ENCODE measurements around the gene NAV2.

The NAV2 gene

DNA sequence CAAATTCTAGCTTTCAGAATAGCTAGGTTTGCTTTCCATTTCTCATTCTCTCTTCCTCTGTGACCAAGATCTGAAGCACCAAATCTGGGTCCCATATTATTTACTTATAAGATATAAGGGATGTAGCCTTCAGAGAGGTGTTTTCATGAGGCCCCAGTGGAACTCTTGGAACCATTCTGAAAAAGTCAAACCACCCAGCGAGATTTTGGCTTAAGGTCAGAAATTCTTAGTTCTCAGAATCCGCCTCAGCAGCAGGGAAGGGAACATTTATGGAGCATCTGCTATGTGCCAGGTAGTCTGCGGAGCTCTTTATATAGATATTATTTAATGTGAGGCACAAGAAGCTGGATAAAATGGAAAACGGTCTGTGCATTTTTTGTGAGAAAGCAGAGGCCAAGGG, 6.3 kb downstream of the NAV2 start:
- H3K9me3 ChIP-seq (ENCODE audit: control insufficient read depth, insufficient read depth, low read length): no peaks in the 10 kb centered on the region
- H3K27me3 ChIP-seq (ENCODE audit: control insufficient read depth, insufficient read depth, low read length): peaks cover 11% of the 10 kb centered on the region
- no peak overlapping the region for H3K4me3 ChIP-seq (ENCODE audit: low read length)
- no peak overlapping the region for H3K27ac ChIP-seq (ENCODE audit: low read length)
- WGBS (ENCODE audit: insufficient coverage, insufficient read length): no CpG with 5 or more reads among the region's 4 CpGs
- peaks cover 3% of the 10 kb centered on the region; the same call in 1 of the 2 replicates for H3K4me1 ChIP-seq (ENCODE audit: control insufficient read depth, insufficient read depth, low read length)
- no peak for DNase-seq (ENCODE audit: low read depth, low spot score)
- no peaks in the 10 kb centered on the region for H3K36me3 ChIP-seq (ENCODE audit: control insufficient read depth, insufficient read depth, low read length)

DNA sequence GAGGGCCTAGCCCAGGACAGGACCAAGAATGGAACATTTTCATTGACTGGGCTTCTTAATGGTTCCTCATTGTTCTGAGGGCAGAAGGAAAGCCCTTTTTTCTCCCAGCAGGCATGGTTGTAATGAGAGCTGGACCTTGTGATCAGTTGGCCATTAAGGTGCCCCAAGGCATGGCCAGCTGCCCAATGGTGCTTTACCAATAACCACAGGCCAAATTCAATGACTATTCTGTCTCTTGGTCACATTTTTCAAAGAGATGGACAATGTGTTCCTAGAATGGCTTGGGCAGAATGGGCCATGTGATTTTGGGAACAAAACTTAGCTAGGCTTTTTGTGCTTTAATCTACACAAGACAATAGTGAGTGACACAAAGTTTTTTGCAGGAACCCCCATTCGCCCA, 7.3 kb downstream of the NAV2 start:
- peaks cover under 1% of the 10 kb centered on the region; the same call in 1 of the 2 replicates for H3K27me3 ChIP-seq (ENCODE audit: control insufficient read depth, insufficient read depth, low read length)
- no peak overlapping the region for H3K27ac ChIP-seq (ENCODE audit: low read length)
- H3K4me3 ChIP-seq (ENCODE audit: low read length): no peak overlapping the region
- no CpG with 5 or more reads among the region's 1 CpG for WGBS (ENCODE audit: insufficient coverage, insufficient read length)
- DNase-seq (ENCODE audit: low read depth, low spot score): no peak
- H3K9me3 ChIP-seq (ENCODE audit: control insufficient read depth, insufficient read depth, low read length): no peaks in the 10 kb centered on the region
- no peaks in the 10 kb centered on the region for H3K36me3 ChIP-seq (ENCODE audit: control insufficient read depth, insufficient read depth, low read length)
- no peaks in the 10 kb centered on the region for H3K4me1 ChIP-seq (ENCODE audit: control insufficient read depth, insufficient read depth, low read length)

DNA sequence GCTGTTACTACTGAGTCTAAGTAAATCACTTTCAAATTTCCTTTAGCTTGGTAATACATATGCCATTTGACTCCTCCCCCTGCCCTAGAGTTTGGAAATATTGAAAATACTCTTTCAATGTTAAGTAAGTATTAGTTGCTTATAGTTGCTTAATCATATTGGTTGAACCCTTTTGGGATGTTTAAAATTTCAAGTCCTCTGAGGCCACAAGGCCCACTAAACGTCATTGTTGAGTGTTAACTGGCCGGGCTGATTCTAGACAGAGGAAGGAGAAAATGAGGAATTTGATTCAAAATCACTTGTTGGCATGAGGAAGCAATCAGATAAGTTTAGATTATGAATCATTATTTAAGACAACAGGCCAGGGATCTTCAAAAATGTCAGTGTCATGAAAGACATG, 8.5 kb downstream of the NAV2 start:
- H3K27ac ChIP-seq (ENCODE audit: low read length): no peak overlapping the region
- H3K36me3 ChIP-seq (ENCODE audit: control insufficient read depth, insufficient read depth, low read length): no peaks in the 10 kb centered on the region
- no peak for DNase-seq (ENCODE audit: low read depth, low spot score)
- no CpG with 5 or more reads among the region's 2 CpGs for WGBS (ENCODE audit: insufficient coverage, insufficient read length)
- no peak overlapping the region for H3K4me3 ChIP-seq (ENCODE audit: low read length)
- H3K9me3 ChIP-seq (ENCODE audit: control insufficient read depth, insufficient read depth, low read length): no peaks in the 10 kb centered on the region
- H3K27me3 ChIP-seq (ENCODE audit: control insufficient read depth, insufficient read depth, low read length): no peaks in the 10 kb centered on the region
- H3K4me1 ChIP-seq (ENCODE audit: control insufficient read depth, insufficient read depth, low read length): no peaks in the 10 kb centered on the region

DNA sequence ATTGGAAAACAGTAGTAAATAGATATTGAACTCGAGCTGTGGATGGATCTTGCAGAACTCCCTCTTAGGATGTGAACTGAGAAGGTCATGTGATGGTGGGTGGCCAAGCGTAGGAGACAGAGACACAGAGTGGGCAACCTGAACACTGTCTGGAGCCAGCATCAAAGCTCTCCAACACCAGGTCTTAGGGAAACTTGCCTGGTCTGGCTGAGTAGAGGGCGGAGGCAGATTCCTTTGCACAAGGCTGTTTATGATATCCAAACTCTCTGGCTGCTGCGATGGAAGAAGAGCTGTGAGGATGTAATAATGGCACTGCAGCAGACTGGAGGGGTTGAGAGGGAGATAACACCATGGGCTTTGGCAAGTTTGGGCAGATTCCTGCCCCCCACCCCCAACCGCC, 10.1 kb downstream of the NAV2 start:
- no peaks in the 10 kb centered on the region for H3K36me3 ChIP-seq (ENCODE audit: control insufficient read depth, insufficient read depth, low read length)
- no peak overlapping the region for H3K27ac ChIP-seq (ENCODE audit: low read length)
- WGBS (ENCODE audit: insufficient coverage, insufficient read length): no CpG with 5 or more reads among the region's 5 CpGs
- H3K4me1 ChIP-seq (ENCODE audit: control insufficient read depth, insufficient read depth, low read length): no peaks in the 10 kb centered on the region
- no peak overlapping the region for H3K4me3 ChIP-seq (ENCODE audit: low read length)
- no peak for DNase-seq (ENCODE audit: low read depth, low spot score)
- H3K27me3 ChIP-seq (ENCODE audit: control insufficient read depth, insufficient read depth, low read length): no peaks in the 10 kb centered on the region
- no peaks in the 10 kb centered on the region for H3K9me3 ChIP-seq (ENCODE audit: control insufficient read depth, insufficient read depth, low read length)

DNA sequence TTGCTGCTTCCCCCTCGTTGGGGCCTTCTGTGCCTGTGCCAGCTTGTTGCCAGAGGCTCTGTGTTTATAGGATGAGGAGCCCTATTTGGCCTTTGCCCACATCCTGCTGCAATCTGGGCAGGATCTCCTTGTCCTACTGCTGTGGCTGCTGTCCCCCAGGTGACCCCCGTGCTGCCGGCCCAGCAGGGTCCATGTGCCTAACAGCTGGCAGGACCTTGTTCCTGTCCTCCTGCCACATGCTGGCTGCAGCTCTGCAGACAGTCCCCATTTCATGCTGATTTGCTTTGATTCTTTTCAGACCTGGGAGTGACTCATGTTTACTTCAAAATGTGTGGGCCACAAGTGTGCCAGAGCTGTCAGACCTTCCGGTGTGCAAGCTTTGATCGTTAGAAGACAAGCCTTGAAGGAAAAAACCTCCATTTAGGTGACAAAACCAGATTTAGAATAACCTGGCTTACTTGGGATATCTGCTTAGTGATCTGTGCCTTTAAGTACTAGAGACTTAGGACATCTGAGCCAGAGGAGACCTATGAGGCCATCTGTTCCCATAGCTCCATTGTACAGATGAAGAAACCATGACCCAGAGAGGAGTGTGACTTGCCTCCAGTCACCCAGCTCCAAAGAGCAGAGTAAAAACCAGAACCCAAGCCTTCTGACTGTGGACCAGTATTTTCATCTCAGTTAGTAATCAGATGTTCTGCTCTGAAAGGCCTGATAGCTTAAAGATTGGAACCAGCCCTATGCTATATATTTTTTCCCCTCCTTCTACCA, 11.1 kb downstream of the NAV2 start:
- H3K4me1 ChIP-seq (ENCODE audit: control insufficient read depth, insufficient read depth, low read length): no peaks in the 10 kb centered on the region
- no peak overlapping the region for H3K4me3 ChIP-seq (ENCODE audit: low read length)
- no peak overlapping the region for H3K27ac ChIP-seq (ENCODE audit: low read length)
- H3K36me3 ChIP-seq (ENCODE audit: control insufficient read depth, insufficient read depth, low read length): no peaks in the 10 kb centered on the region
- no peaks in the 10 kb centered on the region for H3K27me3 ChIP-seq (ENCODE audit: control insufficient read depth, insufficient read depth, low read length)
- no peak for DNase-seq (ENCODE audit: low read depth, low spot score)
- H3K9me3 ChIP-seq (ENCODE audit: control insufficient read depth, insufficient read depth, low read length): no peaks in the 10 kb centered on the region
- no CpG with 5 or more reads among the region's 5 CpGs for WGBS (ENCODE audit: insufficient coverage, insufficient read length)

DNA sequence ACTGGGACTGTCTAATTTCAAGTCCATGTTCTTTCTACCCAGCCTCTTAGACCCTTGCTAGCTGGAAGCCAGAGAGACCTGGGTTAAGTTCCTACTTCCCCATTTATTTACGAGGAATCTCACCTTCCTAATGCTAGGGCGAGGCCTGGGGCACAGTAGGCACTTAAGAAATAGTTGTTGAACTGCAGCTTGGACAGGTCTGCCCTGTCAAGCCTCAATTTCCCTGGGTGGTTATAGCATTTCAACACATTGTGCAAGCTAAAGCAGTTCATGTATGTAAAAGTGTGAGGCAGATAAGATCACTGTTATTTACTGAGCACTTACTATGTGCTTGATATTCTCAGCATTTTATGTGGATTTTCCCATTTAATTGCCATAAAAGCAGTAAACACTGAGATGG, 12.1 kb downstream of the NAV2 start:
- H3K27ac ChIP-seq (ENCODE audit: low read length): no peak overlapping the region
- WGBS (ENCODE audit: insufficient coverage, insufficient read length): no CpG with 5 or more reads among the region's 2 CpGs
- no peak for DNase-seq (ENCODE audit: low read depth, low spot score)
- H3K9me3 ChIP-seq (ENCODE audit: control insufficient read depth, insufficient read depth, low read length): no peaks in the 10 kb centered on the region
- H3K4me1 ChIP-seq (ENCODE audit: control insufficient read depth, insufficient read depth, low read length): no peaks in the 10 kb centered on the region
- H3K4me3 ChIP-seq (ENCODE audit: low read length): no peak overlapping the region
- no peaks in the 10 kb centered on the region for H3K27me3 ChIP-seq (ENCODE audit: control insufficient read depth, insufficient read depth, low read length)
- no peaks in the 10 kb centered on the region for H3K36me3 ChIP-seq (ENCODE audit: control insufficient read depth, insufficient read depth, low read length)

DNA sequence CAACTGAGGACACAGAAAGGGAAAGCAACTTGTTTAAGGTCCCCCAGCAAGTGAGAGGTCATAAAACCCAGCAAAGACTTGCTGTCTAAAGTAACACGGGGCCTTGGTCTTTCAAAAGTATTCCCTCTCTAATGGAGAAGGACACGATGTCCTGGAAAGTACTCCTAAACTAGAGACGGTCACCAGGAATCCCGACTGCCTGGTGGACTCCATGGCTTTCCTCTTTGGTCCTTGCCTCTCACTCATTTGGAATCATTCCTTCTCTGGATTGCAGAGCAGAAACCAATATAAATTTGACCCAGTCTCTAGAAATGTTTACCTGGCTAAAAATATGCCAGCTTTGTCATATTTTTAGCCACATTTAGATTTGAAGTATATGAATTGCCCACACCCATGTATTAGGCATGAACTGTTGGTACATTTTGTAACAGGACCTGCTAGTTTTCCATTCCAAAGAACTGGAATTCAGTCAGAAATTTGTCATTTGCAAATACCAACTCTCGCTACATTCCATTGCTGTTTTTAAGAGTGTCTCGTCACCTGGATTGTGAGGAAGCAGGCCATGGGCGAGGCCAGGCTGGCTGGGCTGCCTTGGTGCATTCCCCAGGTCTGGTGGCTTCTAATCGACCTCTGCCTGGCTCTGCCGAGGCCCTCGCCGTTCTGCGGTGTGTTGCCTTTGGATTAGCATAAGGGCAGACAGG, 12.9 kb downstream of the NAV2 start:
- no peaks in the 10 kb centered on the region for H3K36me3 ChIP-seq (ENCODE audit: control insufficient read depth, insufficient read depth, low read length)
- H3K9me3 ChIP-seq (ENCODE audit: control insufficient read depth, insufficient read depth, low read length): no peaks in the 10 kb centered on the region
- no CpG with 5 or more reads among the region's 12 CpGs for WGBS (ENCODE audit: insufficient coverage, insufficient read length)
- no peak overlapping the region for H3K27ac ChIP-seq (ENCODE audit: low read length)
- H3K4me1 ChIP-seq (ENCODE audit: control insufficient read depth, insufficient read depth, low read length): no peaks in the 10 kb centered on the region; the same call in 1 of the 2 replicates
- H3K27me3 ChIP-seq (ENCODE audit: control insufficient read depth, insufficient read depth, low read length): no peaks in the 10 kb centered on the region
- DNase-seq (ENCODE audit: low read depth, low spot score): no peak
- H3K4me3 ChIP-seq (ENCODE audit: low read length): no peak overlapping the region

DNA sequence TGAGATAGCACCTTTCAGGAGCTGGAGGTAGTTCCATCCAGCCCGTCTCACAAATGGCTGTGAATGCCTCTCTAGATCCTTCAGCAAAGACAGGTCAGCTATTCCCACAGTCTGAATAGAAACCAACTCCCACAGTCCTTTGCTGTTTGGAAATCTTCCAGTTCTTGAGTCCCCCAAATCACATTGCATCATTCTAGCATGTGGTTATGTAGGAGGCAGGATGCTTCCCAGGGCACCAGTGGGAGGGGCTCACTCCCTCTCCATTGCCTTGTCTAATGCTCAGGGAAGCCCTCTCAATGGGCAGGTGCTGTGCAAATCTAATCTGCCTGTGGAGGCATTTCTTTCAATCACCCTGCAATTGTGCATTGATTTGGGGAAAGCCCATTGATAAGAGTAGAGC, 14.6 kb downstream of the NAV2 start:
- Histone ChIP-seq H3K4me1 (ENCODE audit: control insufficient read depth, insufficient read depth, low read length) (no peaks in the 10 kb centered on the region; the same call in 1 of the 2 replicates), H3K36me3 (ENCODE audit: control insufficient read depth, insufficient read depth, low read length) (no peaks in the 10 kb centered on the region), H3K9me3 (ENCODE audit: control insufficient read depth, insufficient read depth, low read length) (no peaks in the 10 kb centered on the region), H3K27ac (ENCODE audit: low read length) (no peak overlapping the region), H3K27me3 (ENCODE audit: control insufficient read depth, insufficient read depth, low read length) (no peaks in the 10 kb centered on the region), H3K4me3 (ENCODE audit: low read length) (no peak overlapping the region)
- no CpG with 5 or more reads among the region's 1 CpG for WGBS (ENCODE audit: insufficient coverage, insufficient read length)
- DNase-seq (ENCODE audit: low read depth, low spot score): no peak

DNA sequence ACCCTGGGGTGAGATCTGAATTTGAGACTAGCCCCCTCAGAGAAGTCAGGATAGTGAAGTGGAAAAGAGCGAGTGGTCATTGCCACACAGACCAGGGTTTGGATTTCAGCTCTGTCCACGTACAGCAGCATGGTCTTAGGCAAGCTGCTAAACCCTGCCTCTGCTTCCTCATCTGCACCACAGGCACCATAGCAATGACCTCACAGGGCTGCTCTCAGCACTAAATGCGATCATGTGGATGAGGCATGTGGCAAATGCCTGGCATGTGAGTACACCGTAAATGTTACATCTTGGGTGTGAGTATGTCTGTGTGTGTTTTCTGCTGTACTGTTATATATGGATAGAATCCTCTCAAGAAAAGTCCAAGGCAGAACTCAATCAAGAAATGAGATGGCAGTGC, 15.8 kb downstream of the NAV2 start:
- H3K36me3 ChIP-seq (ENCODE audit: control insufficient read depth, insufficient read depth, low read length): no peaks in the 10 kb centered on the region
- no peaks in the 10 kb centered on the region for H3K27me3 ChIP-seq (ENCODE audit: control insufficient read depth, insufficient read depth, low read length)
- no peak for DNase-seq (ENCODE audit: low read depth, low spot score)
- no CpG with 5 or more reads among the region's 4 CpGs for WGBS (ENCODE audit: insufficient coverage, insufficient read length)
- H3K4me3 ChIP-seq (ENCODE audit: low read length): no peak overlapping the region
- no peaks in the 10 kb centered on the region for H3K9me3 ChIP-seq (ENCODE audit: control insufficient read depth, insufficient read depth, low read length)
- no peak overlapping the region for H3K27ac ChIP-seq (ENCODE audit: low read length)
- no peaks in the 10 kb centered on the region; the same call in 1 of the 2 replicates for H3K4me1 ChIP-seq (ENCODE audit: control insufficient read depth, insufficient read depth, low read length)

DNA sequence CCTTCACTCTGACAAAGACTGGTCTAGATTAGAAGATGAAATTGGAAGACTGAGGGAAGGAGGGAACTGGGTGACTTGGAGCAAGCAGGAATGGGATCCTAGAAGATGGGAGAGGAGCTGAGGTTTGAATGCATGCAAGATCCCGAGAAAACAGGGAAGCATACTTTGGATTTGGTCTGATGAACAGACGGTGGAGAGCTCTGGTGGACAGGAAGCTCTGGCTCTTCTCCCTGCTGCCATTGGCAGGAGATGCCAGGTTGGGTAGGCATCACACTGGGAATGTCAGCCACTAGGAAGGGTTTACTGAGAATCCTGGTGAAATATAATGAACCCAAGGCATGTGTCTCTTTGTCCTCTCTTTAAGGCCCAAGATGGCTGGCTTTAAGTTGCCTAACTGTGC, 16.5 kb downstream of the NAV2 start:
- Histone ChIP-seq H3K4me3 (ENCODE audit: low read length) (no peak overlapping the region), H3K9me3 (ENCODE audit: control insufficient read depth, insufficient read depth, low read length) (no peaks in the 10 kb centered on the region), H3K4me1 (ENCODE audit: control insufficient read depth, insufficient read depth, low read length) (no peaks in the 10 kb centered on the region; the same call in 1 of the 2 replicates), H3K27ac (ENCODE audit: low read length) (no peak overlapping the region), H3K36me3 (ENCODE audit: control insufficient read depth, insufficient read depth, low read length) (no peaks in the 10 kb centered on the region), H3K27me3 (ENCODE audit: control insufficient read depth, insufficient read depth, low read length) (no peaks in the 10 kb centered on the region)
- no CpG with 5 or more reads among the region's 2 CpGs for WGBS (ENCODE audit: insufficient coverage, insufficient read length)
- no peak for DNase-seq (ENCODE audit: low read depth, low spot score)
